ENCODE results near the gene WDR48.

GRCh38 chr3:39095778-39096177 lies 44.0 kb downstream of the WDR48 start:
- TF ChIP-seq CTCF (IDR thresholded peaks at IDR 0.05) (no peak), EP300 (IDR thresholded peaks at IDR 0.05) (no peak), POLR2A (IDR thresholded peaks at IDR 0.05) (no peak)

Measured in suprapubic skin (tissue), 3 donors.